Upper lobe of left lung (tissue), 4 donors: ENCODE results near the gene POLR3F.

ENCODE experiments used
- CTCF ChIP-seq, 6 experiments: fragments of 450-650 bp in 4 of 6; fragments of 200-600 bp in 2 of 6; sonication (generic) in 2 of 6; IDR thresholded peaks; one replicate each; pipeline ENCODE4 v1.5.1; 2016 to 2019; ENCODE audit warnings: antibody characterized with exemption in 6 of 6
- POLR2A ChIP-seq, 4 donors: fragments of 450-650 bp; IDR thresholded peaks; one replicate each; pipeline ENCODE4 v1.5.1; 2016 to 2017; ENCODE audit warnings: antibody characterized with exemption in 4 of 4, mild to moderate bottlenecking in 2 of 4
- POLR2AphosphoS5 ChIP-seq, 2 donors: sonication (generic); formaldehyde crosslinking; IDR thresholded peaks; one replicate each; pipeline ENCODE4 v1.5.1; 2017; ENCODE audit warnings: antibody characterized with exemption in 2 of 2

- no peak for TF ChIP-seq CTCF (IDR thresholded peaks at IDR 0.05)
- no peak for TF ChIP-seq POLR2AphosphoS5 (IDR thresholded peaks at IDR 0.05)
- TF ChIP-seq POLR2A (IDR thresholded peaks at IDR 0.05) = no peak
These were observed 10.6 kb downstream of the POLR3F start for GRCh38 chr20:18477821-18478220.
